ENCODE results near the gene PPP5C. TPM values are rescaled to one million over a fixed set of nuclear protein-coding genes. Genes with fewer than 3 reads are reported as not detected.

PPP5C gene
- total and polyA plus RNA-seq, 9 of the 15 experiments (the other 6 are each of a cell fraction or from before 2014, with no cell fraction given): 1.9 to 166 (median 108) TPM

DNA sequence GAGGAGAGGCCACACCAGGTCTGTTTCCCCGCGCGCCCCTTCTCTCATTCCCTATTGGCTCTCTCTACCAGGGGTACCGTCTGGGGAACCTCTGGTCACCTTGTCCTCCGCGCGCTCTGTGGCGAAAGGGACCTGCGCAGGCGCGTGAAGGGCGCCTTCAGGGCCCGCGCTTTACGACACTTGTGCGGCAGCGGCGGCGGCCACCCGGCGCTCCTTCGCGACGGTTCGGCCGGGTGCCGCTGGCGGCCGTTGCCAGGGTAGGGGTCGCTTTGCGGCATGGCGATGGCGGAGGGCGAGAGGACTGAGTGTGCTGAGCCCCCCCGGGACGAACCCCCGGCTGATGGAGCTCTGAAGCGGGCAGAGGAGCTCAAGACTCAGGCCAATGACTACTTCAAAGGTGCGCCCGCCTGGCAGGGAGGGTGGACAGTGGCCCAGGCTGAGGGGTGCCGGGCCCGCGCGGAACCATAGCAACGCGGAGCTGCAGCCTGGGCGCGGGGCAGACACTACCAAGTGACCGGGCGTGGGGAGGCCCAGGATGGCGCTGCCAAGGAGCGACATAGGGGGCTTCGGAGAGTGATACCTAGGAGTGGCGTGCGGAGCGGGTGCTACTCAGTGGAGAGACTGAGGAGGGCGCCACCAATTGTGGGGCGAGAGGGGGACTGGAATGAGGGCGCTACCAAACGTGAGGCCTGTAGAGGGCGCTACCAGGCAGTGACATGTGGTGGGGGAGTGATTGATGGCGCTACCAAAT is at the start of gene PPP5C (continued):
- TF ChIP-seq, protein P1, sequence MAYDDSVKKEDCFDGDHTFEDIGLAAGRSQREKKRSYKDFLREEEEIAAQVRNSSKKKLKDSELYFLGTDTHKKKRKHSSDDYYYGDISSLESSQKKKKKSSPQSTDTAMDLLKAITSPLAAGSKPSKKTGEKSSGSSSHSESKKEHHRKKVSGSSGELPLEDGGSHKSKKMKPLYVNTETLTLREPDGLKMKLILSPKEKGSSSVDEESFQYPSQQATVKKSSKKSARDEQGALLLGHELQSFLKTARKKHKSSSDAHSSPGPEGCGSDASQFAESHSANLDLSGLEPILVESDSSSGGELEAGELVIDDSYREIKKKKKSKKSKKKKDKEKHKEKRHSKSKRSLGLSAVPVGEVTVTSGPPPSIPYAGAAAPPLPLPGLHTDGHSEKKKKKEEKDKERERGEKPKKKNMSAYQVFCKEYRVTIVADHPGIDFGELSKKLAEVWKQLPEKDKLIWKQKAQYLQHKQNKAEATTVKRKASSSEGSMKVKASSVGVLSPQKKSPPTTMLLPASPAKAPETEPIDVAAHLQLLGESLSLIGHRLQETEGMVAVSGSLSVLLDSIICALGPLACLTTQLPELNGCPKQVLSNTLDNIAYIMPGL (CRISPR knock-in tag; IDR thresholded peaks at IDR 0.05): peak; percentile 89; the same call in 1 of the 2 replicates
- TF ChIP-seq MYNN (IDR thresholded peaks at IDR 0.05) (no peak), MYNN (CRISPR knock-in tag; IDR thresholded peaks at IDR 0.05) (no peak), SIN3A (IDR thresholded peaks at IDR 0.05; ENCODE audit: borderline replicate concordance in 2 of 2, control insufficient read depth in 1 of 2, low read depth in 2 of 2, low read length in 2 of 2) (peak; percentile 53 to 72; a peak in 1 of 4 replicates), JUND (IDR thresholded peaks at IDR 0.05; ENCODE audit: borderline replicate concordance, low read depth, low read length) (peak; percentile 70; the same call in 1 of the 2 replicates), JUND (tag; IDR thresholded peaks at IDR 0.05; ENCODE audit: borderline replicate concordance, low read depth, low read length) (peak; percentile 24; the same call in 1 of the 3 replicates), ZNF644 (tag; IDR thresholded peaks at IDR 0.05; ENCODE audit: low read depth) (no peak), NONO (IDR thresholded peaks at IDR 0.05; ENCODE audit: low read depth in 2 of 2, low read length in 1 of 2) (peak in 1 of 2 experiments; percentile 82; a peak in 2 of 4 replicates), ZNF3 (CRISPR knock-in tag; IDR thresholded peaks at IDR 0.05) (no peak), PHF8 (IDR thresholded peaks at IDR 0.05; ENCODE audit: borderline replicate concordance, low read length) (peak; percentile 98), NR4A1 (CRISPR knock-in tag; IDR thresholded peaks at IDR 0.05) (no peak), NR4A1 (tag; IDR thresholded peaks at IDR 0.05) (0 out of 2 replicates have a peak, but pooled peaks have one; percentile 65), FOXK1 (CRISPR knock-in tag; IDR thresholded peaks at IDR 0.05; ENCODE audit: borderline replicate concordance) (no peak), ZNF384 (IDR thresholded peaks at IDR 0.05; ENCODE audit: low read depth, low read length) (peak; percentile 34; the same call in 1 of the 2 replicates), CTBP1 (IDR thresholded peaks at IDR 0.05; ENCODE audit: borderline replicate concordance) (peak; percentile 85), TRIM24 (IDR thresholded peaks at IDR 0.05) (0 out of 4 replicates have a peak, but pooled peaks of 1 of the 2 experiments have one; percentile 11), XRCC4 (IDR thresholded peaks at IDR 0.05; ENCODE audit: extremely low read depth, insufficient read depth, insufficient read length) (no peak), RBM34 (IDR thresholded peaks at IDR 0.05; ENCODE audit: borderline replicate concordance, insufficient read depth, low read length) (no peak), FOXK2 (conservative IDR thresholded peaks at IDR 0.05 in 1 of 2, IDR thresholded peaks at IDR 0.05 in 1 of 2; ENCODE audit: low read depth in 2 of 2) (peak in 1 of 2 experiments; percentile 72; a peak in 1 of 4 replicates), MXI1 (IDR thresholded peaks at IDR 0.05; ENCODE audit: low read depth, low read length) (peak; percentile 39; the same call in 1 of the 2 replicates)
- TF ChIP-seq, protein P2, sequence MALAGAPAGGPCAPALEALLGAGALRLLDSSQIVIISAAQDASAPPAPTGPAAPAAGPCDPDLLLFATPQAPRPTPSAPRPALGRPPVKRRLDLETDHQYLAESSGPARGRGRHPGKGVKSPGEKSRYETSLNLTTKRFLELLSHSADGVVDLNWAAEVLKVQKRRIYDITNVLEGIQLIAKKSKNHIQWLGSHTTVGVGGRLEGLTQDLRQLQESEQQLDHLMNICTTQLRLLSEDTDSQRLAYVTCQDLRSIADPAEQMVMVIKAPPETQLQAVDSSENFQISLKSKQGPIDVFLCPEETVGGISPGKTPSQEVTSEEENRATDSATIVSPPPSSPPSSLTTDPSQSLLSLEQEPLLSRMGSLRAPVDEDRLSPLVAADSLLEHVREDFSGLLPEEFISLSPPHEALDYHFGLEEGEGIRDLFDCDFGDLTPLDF (CRISPR knock-in tag; IDR thresholded peaks at IDR 0.05): no peak
- TF ChIP-seq, protein P3, sequence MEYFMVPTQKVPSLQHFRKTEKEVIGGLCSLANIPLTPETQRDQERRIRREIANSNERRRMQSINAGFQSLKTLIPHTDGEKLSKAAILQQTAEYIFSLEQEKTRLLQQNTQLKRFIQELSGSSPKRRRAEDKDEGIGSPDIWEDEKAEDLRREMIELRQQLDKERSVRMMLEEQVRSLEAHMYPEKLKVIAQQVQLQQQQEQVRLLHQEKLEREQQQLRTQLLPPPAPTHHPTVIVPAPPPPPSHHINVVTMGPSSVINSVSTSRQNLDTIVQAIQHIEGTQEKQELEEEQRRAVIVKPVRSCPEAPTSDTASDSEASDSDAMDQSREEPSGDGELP (CRISPR knock-in tag; IDR thresholded peaks at IDR 0.05; ENCODE audit: borderline replicate concordance): peak; percentile 55
- TF ChIP-seq, protein P4, sequence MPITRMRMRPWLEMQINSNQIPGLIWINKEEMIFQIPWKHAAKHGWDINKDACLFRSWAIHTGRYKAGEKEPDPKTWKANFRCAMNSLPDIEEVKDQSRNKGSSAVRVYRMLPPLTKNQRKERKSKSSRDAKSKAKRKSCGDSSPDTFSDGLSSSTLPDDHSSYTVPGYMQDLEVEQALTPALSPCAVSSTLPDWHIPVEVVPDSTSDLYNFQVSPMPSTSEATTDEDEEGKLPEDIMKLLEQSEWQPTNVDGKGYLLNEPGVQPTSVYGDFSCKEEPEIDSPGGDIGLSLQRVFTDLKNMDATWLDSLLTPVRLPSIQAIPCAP (CRISPR knock-in tag; IDR thresholded peaks at IDR 0.05; ENCODE audit: borderline replicate concordance): no peak
